Sciatic nerve (tissue), 2 donors: ENCODE data around the gene GALNT1. TPM values are rescaled to one million over a fixed set of nuclear protein-coding genes. Genes with fewer than 3 reads are reported as not detected.

ENCODE experiments used
- ATAC-seq: fragments of 200-7000 bp; cut with Tn5 transposase; one replicate; pipeline ENCODE4 v1.9.1; 2020; ENCODE audit warnings: mild to moderate bottlenecking, moderate library complexity
- DNase-seq: peaks from one replicate; pipeline ENCODE4 v3.0.0-alpha.2; 2020; ENCODE audit warnings: low spot score
- intact Hi-C: fragments of 100-400 bp; cut with DNase I; formaldehyde crosslinking; loops from one replicate; pipeline ENCODE4 v1.14.2; 2022
- total RNA-seq: library from RNA; stranded (reverse); fragmentation: NEBNext Ultra II Directional; extraction: Animal tissue kit (Norgen Biotek cat#: 25700); gene quantifications from one replicate; pipeline ENCODE4 v1.2.1, GENCODE V29; 2021
- donor health status: DM: no; HTN: no; CAD: no.
- donor health status: DM: no; HTN: no; CAD: no.

GALNT1 gene
- total RNA-seq, 1 donor from 2014 or later, result 64.9 TPM

DNA sequence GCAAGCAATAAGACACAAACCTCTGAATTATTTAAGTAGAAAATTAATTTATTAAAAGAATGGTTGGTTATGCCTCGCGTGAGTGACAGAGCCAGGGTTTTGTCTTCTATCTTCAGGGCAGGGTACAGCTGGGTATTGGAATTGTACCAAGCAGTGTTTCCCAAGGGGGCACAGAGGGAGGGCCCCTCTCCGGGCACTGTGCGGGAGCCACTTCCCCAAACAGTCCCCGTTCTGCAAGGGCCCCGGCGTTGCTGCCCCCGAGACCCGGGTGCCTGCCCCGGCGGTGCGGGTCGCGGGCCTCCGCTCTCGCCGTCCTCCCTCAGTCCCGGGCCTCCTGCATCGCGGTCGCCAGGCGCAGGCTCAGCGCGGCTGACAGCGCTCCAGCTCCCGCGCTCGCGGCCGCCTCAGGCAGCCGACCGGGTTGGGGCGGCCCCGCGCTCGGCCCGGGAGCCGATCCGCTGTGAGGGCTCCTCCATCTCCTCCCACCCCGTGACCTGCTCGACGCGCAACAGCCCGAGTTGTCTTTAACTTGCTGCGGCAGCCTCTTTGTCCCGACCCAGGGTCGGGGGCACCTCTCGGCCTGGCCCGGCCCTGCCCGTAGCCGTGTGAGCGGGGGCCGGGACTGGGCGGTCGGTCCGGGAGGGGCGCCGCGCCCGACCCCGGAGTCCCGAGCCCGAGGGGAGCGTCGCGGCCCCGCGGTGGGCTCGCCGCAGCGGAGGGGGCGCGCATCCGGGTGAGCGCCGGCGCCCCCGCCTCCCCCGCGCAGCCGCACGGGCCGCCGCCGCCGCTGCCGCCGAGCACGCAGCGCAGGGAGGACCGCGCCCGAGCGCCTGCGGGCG lies 620 bp upstream of the GALNT1 start:
- peak; percentile 77 for DNase-seq
- peak; percentile 81 for ATAC-seq
- intact Hi-C loops, result loop anchor here (10.0 kb wide), 1 partner anchor 166 kb away; no protein-coding TSS in a partner anchor

DNA sequence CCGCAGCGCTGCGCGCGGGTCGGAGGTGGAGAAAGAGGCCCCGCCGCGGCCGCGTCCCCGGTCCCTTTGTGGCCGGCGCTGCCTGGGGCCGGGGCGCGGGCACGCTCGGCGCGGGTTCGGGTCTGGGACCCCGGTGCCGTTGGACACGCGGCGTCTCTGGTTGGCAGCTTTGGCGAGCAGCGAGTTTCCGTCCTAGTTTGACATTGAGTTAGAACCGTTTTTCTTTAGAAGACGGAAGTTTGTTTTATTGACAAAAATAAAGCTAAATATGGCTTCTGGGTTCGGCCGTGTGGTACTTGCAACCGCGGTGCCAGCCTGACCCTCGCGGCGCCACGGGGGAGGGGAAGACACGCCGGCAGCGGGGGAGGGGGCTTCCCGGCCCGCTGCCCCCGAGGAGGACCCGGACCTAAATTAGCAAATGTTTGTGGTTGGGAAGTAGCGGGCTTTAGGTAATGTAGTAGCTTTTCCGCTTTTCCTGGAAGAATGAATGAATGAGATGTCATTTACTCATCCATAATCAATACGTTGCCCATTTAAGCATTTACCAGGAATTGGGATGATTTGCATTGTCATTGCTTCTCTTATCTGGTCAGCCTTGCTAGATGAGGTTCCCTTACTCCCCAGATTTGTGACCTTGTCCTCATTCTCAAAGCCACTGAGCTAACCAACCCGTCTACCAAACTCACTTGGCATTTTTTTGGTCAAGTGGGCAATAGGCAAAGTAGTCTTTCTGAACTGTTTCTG lies 530 bp downstream of the GALNT1 start:
- DNase-seq, result peak; percentile 63

DNA sequence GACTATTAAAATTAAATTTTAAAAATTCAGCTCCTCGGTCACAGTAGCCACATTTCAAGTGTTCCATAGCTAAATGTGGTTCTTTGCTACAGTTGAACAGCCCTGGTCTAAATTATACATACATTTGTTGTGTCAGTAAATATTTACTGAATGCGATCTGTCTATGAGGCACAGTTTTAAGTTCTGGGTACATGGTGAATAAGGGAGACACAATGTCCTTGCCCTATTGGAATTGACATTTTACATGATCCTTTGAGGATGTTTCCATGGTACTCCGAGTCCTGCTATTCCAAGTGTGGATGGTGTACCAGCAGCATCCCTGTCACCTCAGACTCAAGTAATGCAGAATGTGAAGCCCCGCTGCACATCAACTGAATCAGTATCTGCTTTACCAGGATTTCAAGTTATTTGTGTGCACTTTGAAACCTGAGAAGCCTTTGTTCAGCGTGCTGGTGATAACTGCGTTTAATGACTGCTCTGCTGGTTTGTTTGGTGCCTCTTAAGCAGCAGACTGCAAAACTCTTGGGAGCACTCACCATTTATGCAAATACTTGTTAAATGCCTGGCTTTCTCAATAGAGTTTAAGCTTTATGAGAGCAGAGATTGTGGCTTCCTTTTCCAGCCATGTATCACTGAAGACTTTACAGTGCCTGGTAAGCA lies 1.5 kb downstream of the GALNT1 start:
- no peak for ATAC-seq
- intact Hi-C loops, result loop anchor here (10.0 kb wide), 1 partner anchor 168 kb away; no protein-coding TSS in a partner anchor

More for the DNA sequence above, 530 bp downstream of the GALNT1 start:
- peak; percentile 51 for ATAC-seq
- intact Hi-C loops, result loop anchor here (10.0 kb wide), 1 partner anchor 167 kb away; no protein-coding TSS in a partner anchor

DNA sequence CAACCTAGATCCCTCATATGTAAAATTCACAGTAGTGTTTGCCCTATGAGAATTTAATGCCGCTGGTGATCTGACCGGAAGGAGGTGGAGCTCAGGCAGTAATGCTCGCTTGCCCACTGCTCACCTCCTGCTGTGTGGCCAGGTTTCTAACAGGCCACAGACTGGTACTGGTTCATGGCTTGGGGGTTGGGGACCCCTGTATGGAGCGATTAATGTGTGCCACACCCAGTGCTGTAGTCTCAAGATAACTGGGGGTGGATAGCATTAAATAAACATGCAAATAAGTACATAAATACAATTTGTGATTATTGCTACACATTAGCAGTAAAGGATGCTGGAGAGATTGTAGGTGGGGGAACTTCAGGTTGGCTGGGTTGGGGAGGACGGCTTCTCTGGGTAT lies 3.2 kb downstream of the GALNT1 start:
- ATAC-seq, result no peak
- intact Hi-C loops, result loop anchor here (10.0 kb wide), 1 partner anchor 170 kb away; no protein-coding TSS in a partner anchor
- DNase-seq, result no peak

More for the DNA sequence above, 1.5 kb downstream of the GALNT1 start:
- no peak for DNase-seq

DNA sequence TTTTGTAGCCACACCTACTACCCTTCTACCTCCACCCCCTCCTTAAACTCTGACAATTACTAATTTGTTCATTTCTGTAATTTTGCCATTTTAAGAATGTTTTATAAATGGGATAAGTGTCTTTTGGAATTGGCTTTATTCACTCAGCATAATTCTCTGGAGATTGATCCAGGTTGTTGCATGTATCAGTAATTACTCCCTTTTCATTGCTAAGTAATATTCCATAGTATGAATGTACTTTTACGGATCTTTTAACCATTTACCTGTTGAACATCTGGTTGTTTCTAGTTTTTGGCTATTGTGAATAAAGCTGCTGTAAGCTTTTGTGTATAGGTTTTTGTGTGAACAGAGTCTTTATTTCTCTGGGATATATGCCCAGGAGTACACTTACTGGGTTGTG lies 4.1 kb downstream of the GALNT1 start:
- no peak for DNase-seq
- intact Hi-C loops, result loop anchor here (10.0 kb wide), 1 partner anchor 171 kb away; no protein-coding TSS in a partner anchor
- no peak for ATAC-seq

DNA sequence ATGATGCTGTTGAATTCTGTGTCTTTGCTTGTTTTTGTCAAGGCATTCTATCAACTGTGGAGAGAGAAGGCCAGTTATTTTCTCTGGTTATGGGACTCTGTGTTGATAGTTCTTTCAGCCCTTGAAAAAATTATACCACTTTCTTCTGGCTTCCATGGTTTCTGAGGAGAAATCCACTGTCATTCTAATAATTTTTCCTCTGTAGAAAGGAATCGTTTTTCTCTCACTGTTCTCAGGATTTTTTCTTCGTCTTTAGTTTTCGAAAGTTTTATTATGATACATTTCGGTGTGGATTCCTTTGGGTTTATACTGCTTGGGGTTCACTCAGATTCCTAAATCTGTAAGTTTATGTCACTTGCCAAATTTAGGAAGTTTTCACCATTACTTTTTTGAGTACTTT lies 6.6 kb downstream of the GALNT1 start:
- no peak for DNase-seq
- ATAC-seq, result no peak
- intact Hi-C loops, result loop anchor here (10.0 kb wide), 1 partner anchor 173 kb away; no protein-coding TSS in a partner anchor

DNA sequence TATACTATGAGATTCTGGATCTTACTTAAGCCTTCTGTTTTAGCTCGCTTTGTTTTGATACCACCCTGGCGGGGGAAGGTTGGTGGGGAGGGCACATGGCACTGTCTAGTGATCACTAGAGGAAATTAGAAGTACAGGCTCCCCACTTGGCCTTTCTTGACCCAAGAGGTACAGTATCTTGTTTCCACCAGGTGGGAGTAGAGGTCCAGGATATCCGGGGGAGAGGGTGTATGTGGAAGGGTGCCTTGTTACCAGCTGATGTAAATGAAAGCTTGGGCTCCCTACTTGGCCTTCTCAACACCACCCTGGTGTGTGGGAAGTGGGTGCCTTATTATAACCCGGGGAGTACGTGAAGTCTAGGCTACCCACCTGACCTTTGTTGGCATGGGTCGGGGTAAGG lies 7.5 kb downstream of the GALNT1 start:
- ATAC-seq, result no peak
- DNase-seq, result no peak
- intact Hi-C loops, result loop anchor here (10.0 kb wide), 1 partner anchor 174 kb away; no protein-coding TSS in a partner anchor

DNA sequence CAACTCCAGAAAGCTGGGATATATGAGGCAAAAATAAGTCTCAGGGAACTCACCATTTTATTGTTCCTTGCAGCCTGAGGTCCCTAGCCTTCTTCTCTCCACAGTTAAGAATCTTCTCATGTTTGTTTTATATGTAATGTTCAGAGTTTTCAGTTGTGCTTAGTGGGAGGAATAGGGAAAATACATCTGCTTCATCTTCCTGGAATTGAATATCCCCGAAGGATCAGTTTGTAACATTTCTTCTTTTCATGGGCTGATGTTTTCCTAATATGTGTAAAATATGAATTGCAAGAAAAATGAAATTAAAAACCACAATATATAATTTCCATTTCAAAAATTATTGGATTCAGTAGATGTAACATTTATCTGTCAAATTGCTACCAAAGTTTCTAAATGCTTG lies 8.0 kb downstream of the GALNT1 start:
- no peak for DNase-seq
- intact Hi-C loops, result loop anchor here (10.0 kb wide), 1 partner anchor 175 kb away; no protein-coding TSS in a partner anchor

DNA sequence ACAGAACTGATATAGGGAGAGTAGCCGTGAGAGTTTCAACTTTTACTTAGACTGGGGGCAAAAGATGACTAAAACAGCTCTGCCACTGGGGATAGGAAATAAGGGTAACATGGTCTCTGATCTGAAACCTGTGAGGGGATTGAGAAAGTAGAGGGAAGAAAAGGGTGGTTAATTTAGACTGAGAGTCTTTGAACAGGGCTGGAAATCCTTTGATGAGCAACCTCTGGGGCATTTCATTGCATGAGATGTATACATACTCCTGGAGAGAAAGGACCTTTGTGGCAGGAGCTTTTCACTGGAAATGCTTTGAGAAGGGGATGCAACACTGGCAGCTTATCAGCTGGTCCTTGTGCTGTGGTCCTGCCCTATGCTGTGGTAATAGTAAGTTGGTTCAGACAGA lies 9.4 kb downstream of the GALNT1 start:
- DNase-seq, result no peak
- intact Hi-C loops, result no loop called here
- no peak for ATAC-seq

More for the DNA sequence above, 8.0 kb downstream of the GALNT1 start:
- no peak for ATAC-seq

DNA sequence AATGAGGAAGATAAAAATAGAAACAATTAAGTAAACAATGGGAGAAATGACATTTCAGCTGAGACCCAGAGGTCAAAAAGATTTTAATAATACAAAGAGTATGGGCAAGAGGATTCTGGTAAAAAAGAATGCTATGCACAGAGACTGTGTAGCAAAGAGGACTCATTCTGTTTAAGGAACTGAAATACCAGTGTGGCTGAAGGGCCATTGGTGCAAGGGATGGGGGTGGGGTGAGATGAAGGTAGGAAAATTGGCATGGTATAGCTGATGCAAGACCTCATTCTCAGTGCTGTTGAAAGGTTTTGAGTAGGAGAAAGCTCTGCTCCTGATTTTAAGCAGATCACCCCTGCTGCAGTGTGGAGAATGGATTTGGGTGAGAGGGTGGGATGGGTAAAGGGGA lies 10.8 kb downstream of the GALNT1 start:
- no peak for ATAC-seq

DNA sequence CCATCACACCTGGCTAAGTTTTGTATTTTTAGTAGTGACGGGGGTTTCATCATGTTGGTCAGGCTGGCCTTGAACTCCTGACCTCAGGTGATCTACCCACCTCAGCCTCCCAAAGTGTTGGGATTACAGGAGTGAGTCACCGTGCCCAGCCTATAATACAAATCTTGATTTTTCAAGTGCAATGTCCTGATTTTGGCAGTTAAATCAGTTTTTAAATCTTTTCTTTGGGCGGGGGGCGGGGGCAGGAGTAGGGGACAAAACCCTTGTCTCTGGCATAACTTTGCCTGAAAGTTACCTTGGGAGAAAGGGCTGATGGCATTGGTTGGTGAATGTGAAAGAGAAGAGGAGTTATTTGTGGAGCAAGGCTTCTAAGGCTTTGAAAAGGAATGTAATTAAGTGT lies 12.3 kb downstream of the GALNT1 start:
- intact Hi-C loops, result no loop called here

More for the DNA sequence above, 10.8 kb downstream of the GALNT1 start:
- no peak for DNase-seq
- intact Hi-C loops, result no loop called here

DNA sequence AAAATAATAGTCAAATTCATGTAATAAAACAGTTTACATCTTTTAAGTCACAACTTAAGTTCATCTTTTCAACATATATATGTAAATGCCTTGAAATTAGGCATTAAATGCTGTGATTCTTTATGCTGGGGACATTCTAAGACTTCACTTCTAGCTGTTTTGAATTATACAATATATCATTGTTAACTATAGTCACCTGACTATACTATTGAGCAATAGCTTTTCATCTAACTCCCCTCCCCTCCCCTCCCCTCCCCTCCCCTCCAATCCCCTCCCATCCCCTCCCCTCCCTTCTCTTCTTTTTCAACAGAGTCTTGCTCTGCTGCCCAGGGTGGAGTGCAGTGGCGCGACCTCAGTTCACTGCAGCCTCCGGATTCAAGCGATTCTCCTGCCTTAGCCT lies 16.2 kb downstream of the GALNT1 start:
- DNase-seq, result no peak
- intact Hi-C loops, result no loop called here
- no peak for ATAC-seq

More for the DNA sequence above, 12.3 kb downstream of the GALNT1 start:
- DNase-seq (no peak), ATAC-seq (no peak)

DNA sequence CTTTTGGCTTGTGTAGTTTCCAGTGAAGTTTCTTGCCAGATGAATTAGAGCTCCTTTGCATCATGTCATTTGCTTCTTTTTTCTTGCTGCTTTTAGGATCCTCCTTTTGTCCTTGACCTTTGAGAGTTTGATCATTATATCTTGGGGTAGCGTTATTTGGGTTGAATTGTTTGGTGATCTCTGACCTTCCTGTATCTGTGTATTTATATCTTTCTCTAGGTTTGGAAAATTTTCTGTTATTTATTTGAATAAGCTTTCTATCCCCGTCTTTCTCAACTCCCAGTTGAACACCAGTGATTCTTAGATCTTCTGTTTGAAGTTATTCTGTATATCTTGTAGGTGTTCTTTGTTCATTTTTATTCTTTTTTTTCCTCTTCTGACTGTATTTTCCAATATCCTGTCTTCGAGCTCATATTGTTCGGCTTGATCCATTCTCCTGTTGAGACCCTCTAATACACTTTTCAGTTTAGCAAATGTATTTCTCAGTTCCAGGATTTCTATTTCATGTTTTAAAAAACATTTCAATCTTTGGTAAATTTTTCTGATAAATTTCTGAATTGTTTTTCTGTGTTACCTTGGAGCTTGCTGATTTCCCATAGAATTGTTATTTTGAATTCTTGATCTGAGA lies 20.8 kb downstream of the GALNT1 start:
- intact Hi-C loops, result no loop called here
- no peak for ATAC-seq
- DNase-seq, result no peak

DNA sequence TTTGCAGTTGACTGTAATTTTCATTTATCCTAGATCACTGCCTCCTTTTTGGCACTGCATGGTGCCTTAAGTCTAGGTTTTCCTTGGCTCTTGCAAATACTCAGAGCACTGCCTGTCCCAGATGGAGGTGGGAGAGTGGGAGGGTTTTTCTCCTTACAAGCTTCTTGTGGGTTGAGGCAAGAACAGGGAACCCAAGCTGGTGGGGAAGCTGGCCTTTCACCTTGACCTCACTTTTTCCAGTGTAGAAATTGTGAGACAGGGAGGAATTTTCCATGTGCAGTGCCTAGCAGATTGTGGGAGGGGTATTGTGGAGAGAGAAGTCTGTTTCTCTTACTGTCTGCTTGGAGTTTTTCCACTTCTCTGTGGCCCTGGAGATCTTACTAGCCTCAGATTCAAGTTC lies 21.5 kb downstream of the GALNT1 start:
- ATAC-seq (no peak), DNase-seq (no peak)
- intact Hi-C loops, result no loop called here

DNA sequence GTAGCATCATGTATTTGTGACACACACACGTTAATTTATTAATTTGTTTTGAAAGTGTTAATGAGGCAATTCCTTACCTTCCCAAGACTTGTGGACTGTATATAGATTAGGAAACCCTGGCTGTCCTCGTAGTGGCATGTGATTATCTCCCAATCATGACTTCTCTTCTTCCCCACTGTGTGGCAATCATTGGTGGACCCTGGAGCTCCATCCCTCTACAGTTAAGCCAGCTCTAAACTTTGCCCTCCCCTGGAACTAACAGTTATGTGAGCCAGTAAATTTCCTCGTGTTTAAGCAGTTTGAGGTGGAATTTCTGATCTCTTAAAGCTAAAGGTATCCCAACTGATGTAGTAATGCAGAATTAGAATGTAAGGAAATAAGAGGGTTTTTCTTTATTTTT lies 22.0 kb downstream of the GALNT1 start:
- DNase-seq (no peak), ATAC-seq (no peak)
- intact Hi-C loops, result no loop called here

DNA sequence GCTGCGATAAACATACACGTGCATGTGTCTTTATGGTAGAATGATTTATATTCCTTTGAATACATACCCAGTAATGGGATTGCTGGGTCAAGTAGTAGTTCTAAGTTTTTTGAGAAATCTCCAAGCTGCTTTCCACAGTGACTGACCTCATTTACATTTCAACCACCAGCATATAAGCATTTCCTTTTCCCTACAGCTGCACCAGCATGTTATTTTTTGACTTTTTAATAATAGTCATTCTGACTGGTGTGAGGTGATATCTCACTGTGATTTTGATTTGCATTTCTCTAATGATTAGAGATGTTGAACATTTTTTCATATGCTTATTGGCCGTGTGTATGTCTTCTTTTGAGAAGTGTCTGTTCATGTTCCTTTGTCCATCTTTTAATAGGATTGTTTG lies 22.8 kb downstream of the GALNT1 start:
- intact Hi-C loops, result no loop called here
- no peak for ATAC-seq

DNA sequence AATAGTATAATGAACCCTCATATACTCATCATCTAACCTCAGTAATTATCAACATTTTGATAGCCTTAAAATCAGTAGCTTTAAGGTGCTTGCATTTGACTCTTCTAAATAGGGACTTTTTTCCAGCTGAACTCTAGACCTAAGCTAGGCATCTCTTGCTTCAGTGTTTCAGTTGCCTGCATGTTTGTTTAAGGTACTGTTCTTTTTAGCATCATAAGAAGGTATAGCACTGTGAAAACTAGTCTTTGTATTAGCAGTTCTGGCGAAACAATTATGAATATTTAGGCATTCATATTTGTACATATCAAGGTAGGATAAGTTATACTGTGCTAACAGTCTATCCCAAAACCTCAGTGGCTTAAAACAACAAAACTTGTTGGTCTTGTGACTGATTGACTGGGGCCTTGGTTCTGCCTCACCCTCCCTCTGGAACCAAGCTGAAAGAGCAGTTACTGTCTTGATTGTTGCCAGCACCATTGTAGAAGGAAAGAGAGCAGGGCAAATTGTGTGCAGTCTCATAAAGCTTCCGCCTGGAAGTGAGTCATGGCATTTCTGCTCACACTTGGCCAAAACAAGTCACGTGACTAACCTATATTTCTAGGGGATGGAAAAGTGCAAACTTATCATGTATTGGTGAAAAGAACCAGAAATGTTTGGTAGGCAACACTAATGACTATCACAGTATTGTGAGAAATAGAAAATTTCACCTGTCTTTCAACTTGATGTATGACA lies 24.3 kb downstream of the GALNT1 start:
- ATAC-seq, result no peak
- intact Hi-C loops, result no loop called here

More for the DNA sequence above, 22.8 kb downstream of the GALNT1 start:
- no peak for DNase-seq

DNA sequence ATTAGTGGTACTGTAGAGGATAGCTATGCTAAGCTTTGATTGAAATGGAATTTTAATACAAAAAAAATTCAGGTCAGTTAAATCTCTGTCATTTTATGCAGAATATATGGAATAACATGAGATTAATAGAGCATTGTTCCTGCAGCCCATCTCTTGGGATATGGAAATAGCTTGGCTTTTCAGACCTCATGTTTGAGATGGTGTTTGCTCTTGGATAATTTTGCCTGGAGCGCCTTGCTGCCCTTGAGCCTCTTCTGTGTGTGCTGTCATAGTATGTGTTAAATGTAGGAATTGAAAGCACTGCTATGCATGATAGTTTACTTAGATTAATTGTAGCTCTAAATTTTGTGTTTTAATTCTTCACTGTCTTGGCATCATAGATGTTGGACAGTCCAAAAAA lies 27.7 kb downstream of the GALNT1 start:
- intact Hi-C loops, result no loop called here
- DNase-seq, result no peak
- ATAC-seq, result no peak

More for the DNA sequence above, 24.3 kb downstream of the GALNT1 start:
- no peak for DNase-seq
